ENCODE data around the gene MUSTN1.

Gene MUSTN1

DNA sequence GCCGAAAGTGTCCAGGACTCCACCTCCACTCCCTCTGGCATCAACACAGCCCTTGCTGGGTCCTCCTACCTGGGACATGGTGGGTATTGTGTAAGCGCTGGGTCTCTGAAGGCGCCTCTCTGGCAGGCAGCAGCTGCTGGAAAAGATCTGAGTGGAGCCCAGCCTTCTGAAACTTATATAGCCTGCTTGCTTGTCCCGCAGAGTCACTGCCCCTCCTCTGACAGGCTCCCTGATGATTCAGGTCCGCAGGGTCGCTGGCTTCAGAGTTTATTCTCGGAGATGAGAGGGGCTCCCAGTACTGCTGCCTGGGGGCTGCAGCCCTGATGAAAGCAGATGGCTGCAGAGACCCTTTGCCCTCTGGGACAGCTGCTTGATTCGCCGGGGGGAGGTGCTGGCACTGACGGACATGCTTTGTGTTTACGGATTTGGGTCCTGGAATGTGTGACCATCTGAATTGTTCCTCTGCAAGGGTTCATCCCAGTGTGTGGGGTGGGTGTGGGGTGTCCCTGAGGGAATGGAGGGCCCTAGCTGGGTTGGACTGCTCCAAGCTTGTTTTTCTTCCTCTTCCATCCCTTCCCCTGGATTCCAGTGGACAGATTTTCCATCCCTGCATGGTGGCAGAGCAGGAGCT, at the start of gene MUSTN1:
TSS of gene MUSTN1 (minus strand) at position 149 of the 631 bp plus-strand sequence. CDS start at position 78, 71 bp downstream.
- Histone ChIP-seq H3K27ac (no peak within 1 kb of the TSS), H3K4me1 (peaks cover 29 to 99% (median 88%) of the 10 kb centered on the region in 10 experiments), H3K9me3 (replicated peaks in 1 of 11) (no peaks in the 10 kb centered on the region), H3K36me3 (peaks cover 0 to 27% (median 12%) of the 10 kb centered on the region in 11 experiments; a peak in 13 of 22 replicates), H3K27me3 (no peaks in the 10 kb centered on the region), H4K20me1 (peaks cover 0 to 9% (median 0%) of the 10 kb centered on the region in 11 experiments; a peak in 4 of 22 replicates), H3K9ac (no peak within 1 kb of the TSS), H3K4me3 (no peak within 1 kb of the TSS), H3K4me2 (peak within 1 kb of the TSS in 6 of 11 experiments; percentile 72 to 93 (median 82); a peak in 13 of 22 replicates)
- no peak for TF ChIP-seq Cebpa-rat (IDR thresholded peaks at IDR 0.05)

DNA sequence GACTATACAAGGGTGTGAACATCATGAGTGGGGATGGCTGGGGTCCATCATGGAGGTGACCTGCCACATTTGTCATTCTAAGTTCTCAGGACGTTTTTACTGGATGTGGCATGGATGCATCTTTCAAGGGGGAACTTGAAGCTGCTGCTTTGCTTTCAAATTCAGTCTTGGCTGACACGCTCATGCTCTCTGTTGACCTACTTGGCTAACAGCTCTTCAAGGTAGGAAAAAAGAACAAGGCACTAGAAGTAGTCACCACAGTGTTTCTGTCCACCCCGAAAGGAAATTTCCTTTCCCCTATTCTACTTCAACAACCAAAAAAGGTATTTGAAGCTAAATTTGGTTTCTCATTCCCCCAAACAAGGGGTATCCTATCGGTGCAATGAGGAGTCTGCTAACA, 47.6 kb upstream of the MUSTN1 start:
- H3K9ac ChIP-seq, result no peak overlapping the region
- H3K9me3 ChIP-seq (replicated peaks in 1 of 11), result peaks cover 14 to 26% (median 22%) of the 10 kb centered on the region in 11 experiments
- H3K36me3 ChIP-seq, result peaks cover 36 to 62% (median 54%) of the 10 kb centered on the region in 11 experiments
- H4K20me1 ChIP-seq, result peaks cover under 1 to 73% (median 10%) of the 10 kb centered on the region in 11 experiments; a peak in 10 of 22 replicates
- H3K4me2 ChIP-seq, result no peak overlapping the region
- H3K27me3 ChIP-seq, result no peaks in the 10 kb centered on the region
- no peak overlapping the region for H3K4me3 ChIP-seq
- no peaks in the 10 kb centered on the region for H3K4me1 ChIP-seq
- H3K27ac ChIP-seq, result no peak overlapping the region
- TF ChIP-seq Cebpa-rat (IDR thresholded peaks at IDR 0.05), result no peak

DNA sequence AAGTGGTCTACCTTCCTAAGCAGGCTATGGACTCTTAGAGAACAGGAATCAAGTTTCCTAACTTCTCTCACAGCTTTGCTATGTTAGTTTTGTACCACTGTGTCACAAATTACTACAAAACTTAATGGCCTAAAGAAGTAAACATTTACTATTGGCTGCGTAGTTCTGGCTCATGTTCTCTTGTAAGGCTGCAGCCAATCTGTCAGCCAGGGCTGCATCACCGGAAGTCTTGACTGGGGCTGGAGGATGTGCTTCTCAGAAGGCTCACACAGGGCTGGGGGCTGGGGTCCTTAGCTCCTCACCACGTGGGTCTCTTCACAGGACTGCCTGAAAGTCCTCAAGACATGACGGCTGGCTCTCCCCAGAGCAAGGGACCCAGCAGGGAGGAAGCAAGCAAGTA, 47.1 kb upstream of the MUSTN1 start:
- Histone ChIP-seq H3K9ac (no peak overlapping the region), H3K27me3 (no peaks in the 10 kb centered on the region), H3K27ac (no peak overlapping the region), H4K20me1 (peaks cover 4 to 73% (median 14%) of the 10 kb centered on the region in 11 experiments; a peak in 10 of 22 replicates), H3K36me3 (peaks cover 36 to 63% (median 54%) of the 10 kb centered on the region in 11 experiments), H3K4me1 (no peaks in the 10 kb centered on the region), H3K9me3 (replicated peaks in 1 of 11) (peaks cover 14 to 26% (median 22%) of the 10 kb centered on the region in 11 experiments), H3K4me3 (no peak overlapping the region), H3K4me2 (no peak overlapping the region)
- TF ChIP-seq Cebpa-rat (IDR thresholded peaks at IDR 0.05), result no peak

DNA sequence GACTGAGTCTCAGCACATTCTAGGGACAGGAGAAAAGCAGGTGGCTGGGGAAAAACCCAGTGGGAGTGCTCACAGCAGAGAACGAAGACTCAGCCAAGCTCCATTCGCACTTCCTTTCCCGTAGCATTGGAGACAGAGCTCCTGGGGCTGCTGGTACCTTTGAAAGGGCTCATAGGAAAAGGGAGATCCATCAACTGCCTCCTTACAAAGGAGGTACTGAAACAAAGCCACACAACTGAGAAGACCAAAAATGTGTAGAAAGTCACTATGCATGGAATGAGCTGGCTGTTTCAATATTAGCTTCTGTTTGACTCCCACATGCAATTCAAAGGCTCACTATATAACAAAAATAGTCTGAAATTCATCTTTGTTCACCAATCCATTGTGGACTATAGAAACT, 45.7 kb upstream of the MUSTN1 start:
- Histone ChIP-seq H3K4me1 (peaks cover 0 to 4% (median 2%) of the 10 kb centered on the region in 10 experiments; a peak in 8 of 20 replicates), H3K4me2 (no peak overlapping the region), H3K27me3 (no peaks in the 10 kb centered on the region), H3K27ac (no peak overlapping the region), H3K4me3 (no peak overlapping the region), H3K9ac (no peak overlapping the region), H4K20me1 (peaks cover 12 to 75% (median 23%) of the 10 kb centered on the region in 11 experiments; a peak in 17 of 22 replicates), H3K9me3 (replicated peaks in 1 of 11) (peaks cover 10 to 17% (median 15%) of the 10 kb centered on the region in 11 experiments), H3K36me3 (peaks cover 26 to 52% (median 40%) of the 10 kb centered on the region in 11 experiments)
- no peak for TF ChIP-seq Cebpa-rat (IDR thresholded peaks at IDR 0.05)

DNA sequence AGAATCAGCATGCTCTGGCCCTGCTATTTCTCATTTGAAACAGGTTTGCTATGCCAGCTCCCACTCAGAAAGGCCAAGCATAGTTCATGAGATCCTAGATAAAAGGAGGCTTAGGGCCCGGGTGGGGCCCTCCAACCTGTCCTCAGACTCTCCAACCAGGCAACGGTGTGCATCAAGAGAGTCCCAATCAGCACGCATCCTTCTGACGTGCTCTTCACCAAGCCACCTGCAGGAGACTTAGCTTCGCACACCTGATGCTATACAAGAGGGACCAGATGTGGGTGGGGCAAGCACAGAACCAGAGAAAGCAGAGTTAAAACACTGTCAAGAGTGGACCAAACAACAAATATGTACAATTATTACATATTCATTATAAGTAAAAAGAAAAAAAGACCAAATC, 45.2 kb upstream of the MUSTN1 start:
- Histone ChIP-seq H3K4me2 (no peak overlapping the region), H4K20me1 (peaks cover 15 to 79% (median 26%) of the 10 kb centered on the region in 11 experiments; a peak in 17 of 22 replicates)
- TF ChIP-seq Cebpa-rat (IDR thresholded peaks at IDR 0.05), result no peak

DNA sequence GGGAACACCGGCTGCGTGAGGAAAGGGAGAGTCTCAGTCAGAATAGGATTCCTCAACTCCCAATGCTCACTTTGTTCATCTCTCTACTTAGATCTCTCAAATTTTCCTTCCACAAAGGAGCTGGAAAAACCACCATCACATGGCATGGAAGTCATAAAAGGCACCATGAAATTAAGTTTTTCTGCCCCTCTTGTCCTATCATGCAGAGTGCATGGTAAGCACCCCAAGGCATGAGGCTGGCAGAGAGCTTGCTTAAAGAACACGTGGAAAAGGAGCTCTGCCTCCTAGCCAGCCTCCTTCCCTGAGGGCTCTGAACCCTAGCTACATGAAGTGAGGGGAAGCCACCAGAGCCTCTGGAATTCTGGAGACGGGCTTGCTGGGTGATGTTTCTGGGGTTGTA, 44.8 kb upstream of the MUSTN1 start:
- Histone ChIP-seq H3K9ac (no peak overlapping the region), H3K27me3 (no peaks in the 10 kb centered on the region), H3K4me3 (no peak overlapping the region), H3K36me3 (peaks cover 19 to 43% (median 31%) of the 10 kb centered on the region in 11 experiments; a peak in 21 of 22 replicates), H3K4me1 (peaks cover 4 to 13% (median 11%) of the 10 kb centered on the region in 10 experiments; a peak in 19 of 20 replicates), H3K27ac (no peak overlapping the region), H3K9me3 (replicated peaks in 1 of 11) (peaks cover under 1 to 9% (median 6%) of the 10 kb centered on the region in 11 experiments; a peak in 17 of 22 replicates), H4K20me1 (peaks cover 15 to 84% (median 28%) of the 10 kb centered on the region in 11 experiments; a peak in 17 of 22 replicates), H3K4me2 (no peak overlapping the region)
- TF ChIP-seq Cebpa-rat (IDR thresholded peaks at IDR 0.05), result no peak

More for the DNA sequence above, 45.2 kb upstream of the MUSTN1 start:
- Histone ChIP-seq H3K9ac (no peak overlapping the region), H3K9me3 (replicated peaks in 1 of 11) (peaks cover 6 to 13% (median 10%) of the 10 kb centered on the region in 11 experiments), H3K27me3 (no peaks in the 10 kb centered on the region), H3K27ac (no peak overlapping the region), H3K36me3 (peaks cover 21 to 48% (median 35%) of the 10 kb centered on the region in 11 experiments; a peak in 21 of 22 replicates), H3K4me3 (no peak overlapping the region), H3K4me1 (peaks cover 0 to 8% (median 7%) of the 10 kb centered on the region in 10 experiments; a peak in 10 of 20 replicates)

DNA sequence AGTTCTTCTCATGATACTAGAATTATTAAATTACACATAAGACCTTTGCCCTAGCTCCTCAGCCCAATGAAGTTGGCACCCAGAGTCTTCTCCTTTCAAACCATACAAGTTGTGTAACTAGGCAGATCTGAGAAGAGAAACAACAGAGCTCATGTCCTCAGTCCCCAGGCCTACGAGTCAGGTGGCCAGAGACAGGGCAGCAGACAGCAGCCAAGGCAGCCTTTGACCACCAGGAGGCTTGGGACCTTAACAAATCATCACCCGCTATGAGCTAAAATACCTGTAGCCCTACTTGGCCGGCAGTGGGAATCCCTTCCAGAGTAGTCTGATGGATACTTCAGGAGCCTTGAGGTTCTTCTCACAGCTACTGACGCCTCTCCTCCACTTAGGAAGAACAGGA, 44.3 kb upstream of the MUSTN1 start:
- Histone ChIP-seq H3K4me3 (no peak overlapping the region), H3K4me1 (peaks cover 7 to 17% (median 14%) of the 10 kb centered on the region in 10 experiments; a peak in 19 of 20 replicates), H3K9me3 (replicated peaks in 1 of 11) (peaks cover 0 to 4% (median under 1%) of the 10 kb centered on the region in 11 experiments; a peak in 6 of 22 replicates), H3K9ac (no peak overlapping the region), H3K27ac (no peak overlapping the region), H3K27me3 (no peaks in the 10 kb centered on the region), H3K36me3 (peaks cover 14 to 38% (median 26%) of the 10 kb centered on the region in 11 experiments; a peak in 21 of 22 replicates), H3K4me2 (no peak overlapping the region), H4K20me1 (peaks cover 16 to 89% (median 28%) of the 10 kb centered on the region in 11 experiments; a peak in 17 of 22 replicates)
- TF ChIP-seq Cebpa-rat (IDR thresholded peaks at IDR 0.05), result no peak

DNA sequence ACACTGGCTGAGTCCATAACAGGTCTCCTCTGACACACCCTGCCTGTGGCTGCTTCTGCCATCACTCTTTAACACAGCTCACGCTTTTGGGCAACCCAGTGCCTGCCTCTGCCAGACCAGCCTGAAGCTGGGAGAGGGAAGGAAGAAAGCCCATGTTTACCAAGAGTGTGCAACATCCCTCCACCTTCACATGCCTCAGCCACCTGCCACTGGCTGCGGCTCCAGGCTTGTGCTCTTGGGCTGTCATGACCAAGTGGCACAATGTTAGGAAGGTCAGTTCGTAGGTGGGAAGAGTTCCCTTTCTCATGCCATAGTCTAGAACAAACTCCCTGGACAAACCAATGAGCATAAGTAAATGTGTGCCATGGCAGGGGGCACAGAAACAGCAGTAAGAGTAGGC, 42.3 kb upstream of the MUSTN1 start:
- H4K20me1 ChIP-seq, result peaks cover 16 to 97% (median 41%) of the 10 kb centered on the region in 11 experiments; a peak in 17 of 22 replicates
- peaks cover 13 to 38% (median 23%) of the 10 kb centered on the region in 11 experiments; a peak in 21 of 22 replicates for H3K36me3 ChIP-seq
- no peak overlapping the region for H3K4me2 ChIP-seq
- TF ChIP-seq Cebpa-rat (IDR thresholded peaks at IDR 0.05), result no peak
- no peaks in the 10 kb centered on the region; a peak in 1 of 22 replicates for H3K9me3 ChIP-seq (replicated peaks in 1 of 11)
- no peak overlapping the region for H3K27ac ChIP-seq
- H3K9ac ChIP-seq, result no peak overlapping the region
- H3K4me1 ChIP-seq, result peaks cover 16 to 34% (median 21%) of the 10 kb centered on the region in 10 experiments
- no peaks in the 10 kb centered on the region for H3K27me3 ChIP-seq
- no peak overlapping the region for H3K4me3 ChIP-seq
